ENCODE results near the gene SGPP2.
"Not testable (repeated sequence)": the region's sequence is repeated elsewhere in the genome, so short reads cannot be mapped to it uniquely, and the experiment has no call there.

The SGPP2 gene

DNA sequence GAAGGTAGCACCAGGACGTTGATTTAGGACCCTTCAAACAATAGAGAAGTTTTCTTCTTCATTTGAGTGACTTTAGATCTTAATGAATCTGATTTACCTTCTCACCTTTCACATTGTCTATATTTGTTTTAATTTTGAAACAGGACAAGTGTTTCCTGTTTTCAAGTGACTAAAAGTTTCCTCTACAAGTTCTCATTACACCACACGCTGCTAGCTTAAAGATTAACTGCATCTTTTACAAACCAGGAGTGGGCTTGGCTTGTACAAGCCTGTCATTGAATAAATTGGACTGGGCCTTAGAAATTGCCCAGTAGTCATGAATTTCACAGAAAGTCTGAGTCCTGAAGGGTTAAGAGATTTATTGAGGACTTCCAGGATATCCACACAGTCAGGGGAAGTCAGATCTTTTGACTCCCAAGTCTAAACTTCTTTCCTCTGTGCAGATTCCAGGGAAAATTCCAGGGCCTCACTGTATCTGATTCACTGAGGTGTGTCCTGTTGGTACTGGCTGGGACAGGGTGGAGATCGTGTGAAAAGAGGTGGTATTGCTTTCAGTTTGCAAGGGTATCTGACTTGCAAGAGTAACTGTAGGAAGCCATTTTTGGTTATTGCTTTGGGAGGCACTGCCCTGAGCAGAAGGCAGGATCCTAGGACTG, 3.4 kb downstream of the SGPP2 start:
- DNase-seq (ENCODE audit: low read depth) = no peak
- H3K4me3 ChIP-seq (ENCODE audit: low read depth, low read length) = no peak overlapping the region
- TF ChIP-seq, protein P1, sequence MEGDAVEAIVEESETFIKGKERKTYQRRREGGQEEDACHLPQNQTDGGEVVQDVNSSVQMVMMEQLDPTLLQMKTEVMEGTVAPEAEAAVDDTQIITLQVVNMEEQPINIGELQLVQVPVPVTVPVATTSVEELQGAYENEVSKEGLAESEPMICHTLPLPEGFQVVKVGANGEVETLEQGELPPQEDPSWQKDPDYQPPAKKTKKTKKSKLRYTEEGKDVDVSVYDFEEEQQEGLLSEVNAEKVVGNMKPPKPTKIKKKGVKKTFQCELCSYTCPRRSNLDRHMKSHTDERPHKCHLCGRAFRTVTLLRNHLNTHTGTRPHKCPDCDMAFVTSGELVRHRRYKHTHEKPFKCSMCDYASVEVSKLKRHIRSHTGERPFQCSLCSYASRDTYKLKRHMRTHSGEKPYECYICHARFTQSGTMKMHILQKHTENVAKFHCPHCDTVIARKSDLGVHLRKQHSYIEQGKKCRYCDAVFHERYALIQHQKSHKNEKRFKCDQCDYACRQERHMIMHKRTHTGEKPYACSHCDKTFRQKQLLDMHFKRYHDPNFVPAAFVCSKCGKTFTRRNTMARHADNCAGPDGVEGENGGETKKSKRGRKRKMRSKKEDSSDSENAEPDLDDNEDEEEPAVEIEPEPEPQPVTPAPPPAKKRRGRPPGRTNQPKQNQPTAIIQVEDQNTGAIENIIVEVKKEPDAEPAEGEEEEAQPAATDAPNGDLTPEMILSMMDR (IDR thresholded peaks at IDR 0.05; ENCODE audit: control insufficient read depth, extremely low read depth, insufficient read depth) = no peak

DNA sequence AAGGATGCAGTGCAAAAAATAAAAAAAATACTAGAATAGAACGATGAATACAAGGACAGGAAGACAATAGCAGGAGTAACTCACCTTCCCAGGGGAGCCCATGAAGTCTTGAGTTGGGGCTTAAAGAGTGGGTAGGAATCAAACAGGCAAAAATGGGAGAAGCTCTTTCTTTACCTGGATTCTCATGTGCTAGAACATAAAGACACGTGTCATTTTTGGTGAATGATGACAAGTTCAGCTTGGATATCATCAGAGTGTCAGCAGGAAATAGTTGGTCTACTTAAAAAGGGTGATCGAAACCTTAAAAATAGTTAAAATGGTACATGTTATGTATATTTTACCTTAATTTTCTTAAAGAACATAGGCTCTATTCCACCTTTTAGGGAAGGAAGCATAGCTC, 5.7 kb downstream of the SGPP2 start:
- no peak for DNase-seq (ENCODE audit: low read depth)
- TF ChIP-seq, protein P1 (IDR thresholded peaks at IDR 0.05; ENCODE audit: control insufficient read depth, extremely low read depth, insufficient read depth) = no peak
- no peak overlapping the region for H3K4me3 ChIP-seq (ENCODE audit: low read depth, low read length)

DNA sequence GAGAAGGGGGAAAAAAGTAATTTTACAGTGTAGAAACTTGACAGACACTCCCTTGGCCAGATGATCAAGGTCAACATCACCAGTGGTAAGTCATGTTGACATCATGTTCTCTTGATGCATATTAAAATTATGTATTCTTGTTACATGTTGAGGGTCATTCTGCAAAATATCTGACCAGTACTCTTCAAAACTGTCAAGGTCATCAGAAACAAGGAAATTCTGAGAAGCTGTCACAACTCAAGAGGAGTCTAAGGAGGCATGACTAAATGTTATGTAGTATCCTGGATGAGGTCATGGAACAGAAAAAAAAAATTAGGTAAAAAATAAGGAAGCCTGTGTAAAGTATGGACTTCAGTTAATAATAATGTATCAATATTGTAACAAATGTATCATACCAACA, 6.3 kb downstream of the SGPP2 start:
- DNase-seq (ENCODE audit: low read depth) = no peak
- no peak overlapping the region for H3K4me3 ChIP-seq (ENCODE audit: low read depth, low read length)
- TF ChIP-seq, protein P1 (IDR thresholded peaks at IDR 0.05; ENCODE audit: control insufficient read depth, extremely low read depth, insufficient read depth) = no peak

DNA sequence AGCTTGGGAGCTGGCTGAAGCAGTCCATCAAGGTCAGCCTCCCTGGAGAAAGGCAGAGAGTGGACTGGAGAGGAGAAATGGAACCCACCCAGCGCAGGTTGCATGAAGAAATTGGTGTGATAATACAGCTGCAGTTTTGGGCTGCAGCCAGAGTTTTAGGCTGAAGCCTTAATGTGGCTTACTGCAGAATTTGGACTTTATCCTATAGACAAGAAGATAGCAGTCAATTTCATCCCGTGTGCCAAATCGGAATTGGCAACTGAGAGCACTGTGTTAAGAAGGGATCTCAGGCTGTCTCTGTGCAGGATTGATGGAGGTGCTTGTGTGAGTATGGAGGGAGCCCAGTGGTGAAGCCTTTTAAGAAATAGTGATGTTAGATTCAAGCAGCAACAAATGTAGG, 7.5 kb downstream of the SGPP2 start:
- DNase-seq (ENCODE audit: low read depth) = no peak
- TF ChIP-seq, protein P1 (IDR thresholded peaks at IDR 0.05; ENCODE audit: control insufficient read depth, extremely low read depth, insufficient read depth) = no peak
- no peak overlapping the region for H3K4me3 ChIP-seq (ENCODE audit: low read depth, low read length)

DNA sequence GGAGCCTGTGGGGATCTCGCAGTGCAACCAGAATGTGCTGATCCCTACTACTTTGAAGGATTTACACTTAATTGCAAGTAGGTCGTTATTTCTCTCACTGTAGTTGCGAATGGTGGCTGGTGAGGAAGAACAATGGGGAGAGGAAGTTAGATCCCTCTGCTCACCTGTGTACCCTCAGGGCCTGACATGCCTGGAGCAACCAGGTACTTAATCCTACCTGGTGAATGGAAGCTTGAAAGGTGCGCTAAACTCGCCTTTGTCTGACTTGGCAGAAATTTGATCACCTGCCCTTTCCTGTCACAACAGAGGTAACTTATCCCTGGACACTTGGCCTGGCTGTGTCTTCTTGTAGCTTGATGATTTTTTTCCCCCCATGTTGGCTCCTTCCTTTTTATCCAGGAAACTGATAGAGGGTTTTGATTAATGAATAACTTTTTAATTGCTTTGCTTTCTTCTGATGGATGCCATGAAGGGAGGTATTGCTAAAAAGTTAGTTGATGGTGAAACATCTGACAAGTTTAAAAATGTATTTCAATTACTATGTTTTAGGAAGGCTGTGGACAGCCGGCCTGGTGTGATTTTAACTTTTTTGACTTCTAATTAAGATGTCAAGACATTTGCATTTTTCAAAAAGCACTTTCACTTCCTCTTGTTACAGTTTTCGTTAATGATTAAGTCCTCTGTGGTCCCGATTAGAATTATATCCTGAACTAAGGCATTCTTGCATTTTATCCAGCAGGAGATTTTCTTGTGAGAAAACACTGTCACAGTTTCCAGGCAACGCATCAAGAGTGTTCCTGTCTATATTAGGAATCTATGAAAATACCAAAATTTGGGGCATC, 9.2 kb downstream of the SGPP2 start:
- no peak for DNase-seq (ENCODE audit: low read depth)
- H3K4me3 ChIP-seq (ENCODE audit: low read depth, low read length) = no peak overlapping the region
- TF ChIP-seq, protein P1 (IDR thresholded peaks at IDR 0.05; ENCODE audit: control insufficient read depth, extremely low read depth, insufficient read depth) = no peak

DNA sequence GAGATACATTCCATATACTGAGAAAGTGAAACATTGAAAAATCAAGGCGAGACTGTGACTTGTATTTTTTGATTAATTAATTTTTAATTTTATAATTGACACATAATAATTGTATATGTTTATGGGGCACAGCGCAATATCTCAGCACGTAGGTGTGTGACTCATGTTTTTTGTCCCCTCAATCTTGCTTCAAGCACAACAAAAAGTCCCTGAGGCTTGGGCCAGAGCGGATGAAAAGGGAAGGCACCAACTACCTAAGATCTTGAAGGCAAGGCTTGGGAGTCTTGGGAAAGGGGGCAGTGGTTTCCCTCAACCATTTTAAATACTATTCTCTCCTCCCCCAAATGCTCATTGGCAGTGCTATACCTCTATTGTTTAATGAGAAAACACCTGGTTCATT, 9.9 kb downstream of the SGPP2 start:
- no peak overlapping the region for H3K4me3 ChIP-seq (ENCODE audit: low read depth, low read length)
- DNase-seq (ENCODE audit: low read depth) = no peak
- TF ChIP-seq, protein P1 (IDR thresholded peaks at IDR 0.05; ENCODE audit: control insufficient read depth, extremely low read depth, insufficient read depth) = no peak

DNA sequence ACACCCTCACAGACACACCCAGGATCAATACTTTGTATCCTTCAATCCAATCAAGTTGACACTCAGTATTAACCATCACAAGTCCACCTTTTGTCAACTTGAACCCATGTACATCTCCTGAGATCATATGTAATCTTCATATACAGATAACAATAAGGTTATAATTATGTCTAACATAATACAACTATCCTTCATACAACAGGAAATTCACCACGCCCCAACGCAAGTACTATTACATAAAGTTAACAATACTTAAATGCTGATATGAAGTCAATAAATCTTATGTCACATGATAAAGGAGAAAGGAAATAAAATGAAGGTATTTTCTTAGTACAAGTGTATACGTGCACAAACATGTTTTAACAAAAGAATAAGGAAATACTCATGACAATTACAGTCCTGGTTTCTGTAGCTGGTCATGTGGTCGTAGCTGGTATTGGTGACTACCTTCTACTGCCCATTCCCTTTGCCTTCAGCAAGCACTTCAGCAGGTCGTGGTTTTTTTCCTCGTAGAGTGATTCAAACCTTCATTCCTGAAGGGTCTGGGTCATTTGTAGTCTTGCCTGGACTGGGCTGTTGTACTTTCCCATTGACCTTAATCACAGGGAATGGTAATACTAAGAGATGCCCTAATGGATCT, 11.2 kb downstream of the SGPP2 start:
- H3K4me3 ChIP-seq (ENCODE audit: low read depth, low read length); DNase-seq (ENCODE audit: low read depth): not testable (repeated sequence)
